ENCODE measurements around the gene SNW1. TPM values are rescaled to one million over a fixed set of nuclear protein-coding genes. Genes with fewer than 3 reads are reported as not detected.

The SNW1 gene
- total RNA-seq, 2 experiments from 2014 or later, result 94.4 to 100 TPM

- ChIA-PET CTCF (interaction anchor here (1.1 to 5.0 kb wide), 3 partner anchors 14 to 249 kb away, joined by 4 to 24 read pairs (median 4); no protein-coding TSS in a partner anchor), POLR2A (interaction anchor here (0.6 to 1.6 kb wide), 6 partner anchors 8 to 251 kb away, joined by 3 to 4 read pairs (median 3); partner anchors contain the start of gene VIPAS39)
- peaks cover 39% of the 10 kb centered on the region for H3K36me3 Mint-ChIP-seq (ENCODE audit: low read depth)
- peak within 1 kb of the TSS; percentile 89 for H3K4me3 Mint-ChIP-seq
- peak within 1 kb of the TSS; percentile 90 for H3K27ac Mint-ChIP-seq
- H3K27me3 Mint-ChIP-seq (ENCODE audit: low read depth), result no peaks in the 10 kb centered on the region
- ATAC-seq, result peak; percentile 99
- H3K4me1 Mint-ChIP-seq (ENCODE audit: low read depth), result peaks cover 28% of the 10 kb centered on the region
- H3K9me3 Mint-ChIP-seq (ENCODE audit: insufficient read depth), result no peaks in the 10 kb centered on the region
- peak; percentile 93 for DNase-seq
These were observed 53.1 kb downstream of the SNW1 start, which contains the start of the genes ALKBH1 and SLIRP for GRCh38 chr14:77707724-77708408. ALKBH1 (minus strand) TSS chr14:77708023; CDS start chr14:77708004, 19 bp downstream. SLIRP (plus strand) TSS chr14:77708103; CDS start chr14:77708112, 9 bp downstream.

DNA sequence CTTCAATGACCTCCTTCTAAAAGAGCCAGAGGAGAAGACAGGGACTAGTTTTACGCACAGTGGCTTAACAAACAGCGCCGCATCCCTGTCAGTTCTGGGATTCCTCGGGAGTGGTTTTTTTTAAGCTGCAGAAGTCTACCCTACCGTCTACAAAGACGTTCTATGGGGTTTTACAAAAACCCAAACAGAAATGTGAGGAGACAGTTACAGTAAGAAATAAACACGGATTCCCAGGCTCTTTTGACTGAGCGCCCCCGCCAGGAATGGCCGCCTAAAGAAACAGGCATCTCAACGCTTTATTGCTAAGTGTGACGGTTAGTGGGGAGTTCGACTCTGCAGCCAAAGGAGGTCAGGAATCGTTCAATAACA is 53.6 kb downstream of the SNW1 start:
- POLR2A ChIA-PET, result interaction anchor here (1.6 kb wide), 1 partner anchor 154 kb away, joined by 4 read pairs; no protein-coding TSS in a partner anchor
- H3K27ac Mint-ChIP-seq, result peak overlapping the region; percentile 90
- CTCF ChIA-PET, result interaction anchor here (1.4 to 5.0 kb wide), 2 partner anchors 13 to 248 kb away, joined by 4 to 24 read pairs; no protein-coding TSS in a partner anchor
- ATAC-seq (peak; percentile 31), DNase-seq (peak; percentile 38)
- no peaks in the 10 kb centered on the region for H3K9me3 Mint-ChIP-seq (ENCODE audit: insufficient read depth)
- peaks cover 35% of the 10 kb centered on the region for H3K36me3 Mint-ChIP-seq (ENCODE audit: low read depth)
- H3K4me3 Mint-ChIP-seq, result peak overlapping the region; percentile 89
- H3K27me3 Mint-ChIP-seq (ENCODE audit: low read depth), result no peaks in the 10 kb centered on the region
- H3K4me1 Mint-ChIP-seq (ENCODE audit: low read depth), result peaks cover 26% of the 10 kb centered on the region

GRCh38 chr14:77691259-77691658 is 69.7 kb downstream of the SNW1 start:
- POLR2A ChIA-PET, result no interaction called here
- Mint-ChIP-seq H3K4me1 (ENCODE audit: low read depth) (no peaks in the 10 kb centered on the region), H3K36me3 (ENCODE audit: low read depth) (peaks cover 29% of the 10 kb centered on the region), H3K27ac (no peak overlapping the region), H3K27me3 (ENCODE audit: low read depth) (no peaks in the 10 kb centered on the region), H3K9me3 (ENCODE audit: insufficient read depth) (no peaks in the 10 kb centered on the region), H3K4me3 (no peak overlapping the region)
- DNase-seq (no peak), ATAC-seq (no peak)
- CTCF ChIA-PET, result no interaction called here

- peaks cover 10% of the 10 kb centered on the region for H3K36me3 Mint-ChIP-seq (ENCODE audit: low read depth)
- no peak for ATAC-seq
- no peak overlapping the region for H3K27ac Mint-ChIP-seq
- H3K4me1 Mint-ChIP-seq (ENCODE audit: low read depth), result peaks cover 2% of the 10 kb centered on the region
- ChIA-PET POLR2A (no interaction called here), CTCF (no interaction called here)
- no peaks in the 10 kb centered on the region for H3K27me3 Mint-ChIP-seq (ENCODE audit: low read depth)
- no peak for DNase-seq
- H3K4me3 Mint-ChIP-seq, result no peak overlapping the region
- H3K9me3 Mint-ChIP-seq (ENCODE audit: insufficient read depth), result no peaks in the 10 kb centered on the region
These were observed 78.8 kb downstream of the SNW1 start for GRCh38 chr14:77682158-77682553.

DNA sequence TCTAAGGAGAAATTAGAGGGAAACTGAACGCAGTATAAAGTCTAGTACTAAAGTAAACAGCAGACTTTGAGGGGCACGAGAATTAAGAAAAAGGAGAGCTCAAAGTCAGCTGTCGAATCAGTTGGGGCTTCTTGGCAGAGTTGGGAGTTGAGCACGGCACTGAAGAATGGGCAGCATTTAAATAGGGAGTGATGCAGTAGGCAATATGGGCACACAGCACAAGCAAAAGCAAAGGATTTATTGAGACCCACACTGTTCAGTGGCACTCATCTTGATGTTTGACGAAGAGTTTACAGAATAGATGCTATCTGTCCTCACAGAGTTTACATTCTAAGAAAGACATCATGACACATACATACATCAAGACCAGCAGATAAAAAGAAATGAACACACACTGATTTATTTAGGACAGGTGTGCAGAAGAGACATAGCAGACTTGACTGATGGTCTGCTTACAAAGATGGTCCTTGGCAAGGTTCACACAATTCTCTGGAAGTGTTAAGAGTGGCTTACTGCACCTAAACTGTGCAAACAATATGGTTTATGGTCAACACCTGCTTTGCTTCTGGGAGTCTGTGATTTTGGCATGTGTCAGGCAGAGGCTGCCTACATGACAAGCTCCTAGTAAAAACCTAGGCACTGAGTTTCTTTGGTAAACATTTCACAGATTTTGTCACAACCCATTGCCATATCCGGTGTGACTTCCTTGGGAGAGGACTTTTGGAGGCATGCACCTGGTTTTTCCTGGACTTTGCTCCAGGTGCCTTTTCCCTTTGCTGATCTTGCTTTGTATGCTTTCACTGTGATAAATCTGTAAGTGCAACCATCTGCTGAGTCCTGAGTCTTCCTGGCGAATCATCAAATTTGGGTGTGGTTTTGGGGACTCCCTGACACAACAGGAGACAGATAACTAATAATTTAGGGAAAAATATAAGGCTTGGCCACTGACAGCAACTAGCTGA is 79.5 kb downstream of the SNW1 start:
- H3K4me1 Mint-ChIP-seq (ENCODE audit: low read depth), result peaks cover 2% of the 10 kb centered on the region
- ChIA-PET CTCF (no interaction called here), POLR2A (no interaction called here)
- no peak overlapping the region for H3K4me3 Mint-ChIP-seq
- no peak for ATAC-seq
- H3K27me3 Mint-ChIP-seq (ENCODE audit: low read depth), result no peaks in the 10 kb centered on the region
- DNase-seq, result no peak
- H3K36me3 Mint-ChIP-seq (ENCODE audit: low read depth), result peaks cover 10% of the 10 kb centered on the region
- no peaks in the 10 kb centered on the region for H3K9me3 Mint-ChIP-seq (ENCODE audit: insufficient read depth)
- H3K27ac Mint-ChIP-seq, result no peak overlapping the region

DNA sequence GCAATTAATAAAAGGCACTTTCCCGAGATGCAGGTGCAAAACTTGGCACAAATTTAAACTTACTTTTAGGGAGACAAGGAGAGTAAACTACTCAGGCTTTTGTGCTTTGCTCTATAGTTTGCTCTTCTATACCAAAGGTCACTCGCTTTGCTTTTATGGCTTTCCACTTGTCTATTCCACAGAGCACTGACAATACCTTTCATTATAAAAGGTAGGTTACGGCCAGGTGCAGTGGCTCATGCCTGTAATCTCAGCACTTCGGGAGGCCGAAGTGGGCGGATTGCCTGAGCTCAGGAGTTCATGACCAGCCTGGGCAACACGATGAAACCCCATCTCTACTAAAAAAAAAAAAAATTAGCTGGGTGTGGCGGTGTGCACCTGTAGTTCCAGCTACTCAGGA is 86.0 kb downstream of the SNW1 start:
- CTCF ChIA-PET, result no interaction called here
- Mint-ChIP-seq H3K27ac (no peak overlapping the region), H3K27me3 (ENCODE audit: low read depth) (no peaks in the 10 kb centered on the region), H3K4me1 (ENCODE audit: low read depth) (no peaks in the 10 kb centered on the region), H3K36me3 (ENCODE audit: low read depth) (peaks cover 34% of the 10 kb centered on the region), H3K9me3 (ENCODE audit: insufficient read depth) (no peaks in the 10 kb centered on the region), H3K4me3 (no peak overlapping the region)
- POLR2A ChIA-PET, result no interaction called here
- no peak for DNase-seq
- ATAC-seq, result no peak

- DNase-seq, result no peak
- ATAC-seq, result no peak
- no peak overlapping the region for H3K27ac Mint-ChIP-seq
- no peaks in the 10 kb centered on the region for H3K9me3 Mint-ChIP-seq (ENCODE audit: insufficient read depth)
- no peaks in the 10 kb centered on the region for H3K4me1 Mint-ChIP-seq (ENCODE audit: low read depth)
- no peaks in the 10 kb centered on the region for H3K27me3 Mint-ChIP-seq (ENCODE audit: low read depth)
- peaks cover 28% of the 10 kb centered on the region for H3K36me3 Mint-ChIP-seq (ENCODE audit: low read depth)
- POLR2A ChIA-PET, result no interaction called here
- no peak overlapping the region for H3K4me3 Mint-ChIP-seq
- CTCF ChIA-PET, result no interaction called here
These were observed 87.8 kb downstream of the SNW1 start for GRCh38 chr14:77673193-77673592.

Other genes with a start within 250 kb of the SNW1 start
- 10 to 100 TPM; 76.5 to 80.4 TPM for gene SPTLC2, start 144.5 kb downstream of the SNW1 start, total RNA-seq
- gene ALKBH1, start 53.1 kb downstream of the SNW1 start, total RNA-seq, result 10 to 100 TPM; 12.9 to 14.8 TPM
- gene SLIRP, start 53.1 kb downstream of the SNW1 start, total RNA-seq, result 100 to 1,000 TPM in 1 of 2 experiments, 10 to 100 TPM in 1; 92.1 to 101 TPM
- 1 to 10 TPM; 2.7 to 3.3 TPM for gene ADCK1, start 39.0 kb upstream of the SNW1 start, total RNA-seq